Islet of Langerhans (tissue), 1 donor: ENCODE data around the gene ZNF317.
"Not testable (repeated sequence)": the region's sequence is repeated elsewhere in the genome, so short reads cannot be mapped to it uniquely, and the experiment has no call there.

Source experiments
- FAIRE-seq: peaks from one replicate; lab custom pipeline; 2011; peaks lifted over from hg19 to GRCh38; lab: Jason Lieb, UNC

Gene ZNF317

GRCh38 chr19:9175326-9175725, 35.1 kb downstream of the ZNF317 start:
- no peak for FAIRE-seq

DNA sequence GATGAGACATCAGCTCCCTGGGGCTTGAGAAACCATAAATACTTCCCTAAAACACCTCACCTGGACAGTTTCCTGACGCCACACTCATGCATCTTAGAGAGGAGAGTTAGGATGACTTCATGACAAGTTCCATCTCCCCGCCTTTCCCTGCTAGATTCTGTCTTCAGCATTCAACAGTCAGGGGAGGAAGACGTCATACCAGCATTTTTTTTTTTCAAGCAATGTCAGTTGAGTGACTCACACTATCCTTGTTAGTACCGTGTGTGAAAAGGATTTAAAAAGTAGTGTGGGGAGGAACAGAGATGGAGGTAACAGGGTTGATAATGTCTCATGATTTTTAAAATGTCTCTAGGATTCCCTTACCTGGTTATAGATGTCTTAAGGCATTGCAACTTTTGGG, 38.7 kb downstream of the ZNF317 start, which contains the start of gene OR7D2:
Gene OR7D2, plus strand, starts transcription at position 79 of the 400 bp plus-strand sequence. CDS start 6,803 bp downstream, outside the sequence.
- no peak for FAIRE-seq

- no peak for FAIRE-seq
Measured at GRCh38 chr19:9183000-9183399, 42.8 kb downstream of the ZNF317 start.

GRCh38 chr19:9187191-9187590, 47.0 kb downstream of the ZNF317 start:
- no peak for FAIRE-seq

GRCh38 chr19:9189535-9189934, 49.3 kb downstream of the ZNF317 start:
- FAIRE-seq, result no peak

GRCh38 chr19:9198044-9198443, 57.8 kb downstream of the ZNF317 start:
- not testable (repeated sequence) for FAIRE-seq

- peak; percentile 47 for FAIRE-seq
Measured at GRCh38 chr19:9205501-9206113, 65.4 kb downstream of the ZNF317 start.
